Measurements from ENCODE around the gene EXT2.

The EXT2 gene

DNA sequence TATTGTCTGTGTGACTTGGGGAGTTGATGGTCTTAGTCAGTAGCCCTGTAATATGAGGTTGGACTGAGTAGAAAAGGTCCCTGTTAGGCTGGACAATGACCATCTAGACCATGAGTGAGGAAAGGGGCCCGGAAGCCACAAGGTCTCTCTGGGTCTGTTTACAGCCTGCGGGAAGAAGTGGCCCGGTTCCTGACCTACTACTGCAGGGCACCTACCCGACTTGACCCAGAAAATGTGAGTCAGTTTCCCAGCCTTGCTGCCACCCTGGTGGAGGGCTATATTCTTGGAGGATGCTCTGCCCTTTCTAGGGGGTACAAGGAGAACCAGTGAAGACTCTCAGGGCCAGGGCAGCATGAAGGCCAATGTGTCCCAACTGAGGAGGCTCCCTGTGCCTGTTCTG lies 44.3 kb upstream of the EXT2 start:
- DNase-seq (ENCODE audit: extremely low read depth, insufficient read length): no peak
- Histone ChIP-seq H3K36me3 (ENCODE audit: control insufficient read depth, insufficient read depth, low read length) (no peaks in the 10 kb centered on the region), H3K4me3 (replicated peaks; ENCODE audit: low read depth, low read length) (no peak overlapping the region), H3K27me3 (replicated peaks; ENCODE audit: control insufficient read depth, insufficient read depth, low read length) (no peaks in the 10 kb centered on the region; the same call in 1 of the 2 replicates)
- TF ChIP-seq, protein P1, sequence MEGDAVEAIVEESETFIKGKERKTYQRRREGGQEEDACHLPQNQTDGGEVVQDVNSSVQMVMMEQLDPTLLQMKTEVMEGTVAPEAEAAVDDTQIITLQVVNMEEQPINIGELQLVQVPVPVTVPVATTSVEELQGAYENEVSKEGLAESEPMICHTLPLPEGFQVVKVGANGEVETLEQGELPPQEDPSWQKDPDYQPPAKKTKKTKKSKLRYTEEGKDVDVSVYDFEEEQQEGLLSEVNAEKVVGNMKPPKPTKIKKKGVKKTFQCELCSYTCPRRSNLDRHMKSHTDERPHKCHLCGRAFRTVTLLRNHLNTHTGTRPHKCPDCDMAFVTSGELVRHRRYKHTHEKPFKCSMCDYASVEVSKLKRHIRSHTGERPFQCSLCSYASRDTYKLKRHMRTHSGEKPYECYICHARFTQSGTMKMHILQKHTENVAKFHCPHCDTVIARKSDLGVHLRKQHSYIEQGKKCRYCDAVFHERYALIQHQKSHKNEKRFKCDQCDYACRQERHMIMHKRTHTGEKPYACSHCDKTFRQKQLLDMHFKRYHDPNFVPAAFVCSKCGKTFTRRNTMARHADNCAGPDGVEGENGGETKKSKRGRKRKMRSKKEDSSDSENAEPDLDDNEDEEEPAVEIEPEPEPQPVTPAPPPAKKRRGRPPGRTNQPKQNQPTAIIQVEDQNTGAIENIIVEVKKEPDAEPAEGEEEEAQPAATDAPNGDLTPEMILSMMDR (IDR thresholded peaks at IDR 0.05; ENCODE audit: insufficient read depth, low read length, poor library complexity, severe bottlenecking): no peak

DNA sequence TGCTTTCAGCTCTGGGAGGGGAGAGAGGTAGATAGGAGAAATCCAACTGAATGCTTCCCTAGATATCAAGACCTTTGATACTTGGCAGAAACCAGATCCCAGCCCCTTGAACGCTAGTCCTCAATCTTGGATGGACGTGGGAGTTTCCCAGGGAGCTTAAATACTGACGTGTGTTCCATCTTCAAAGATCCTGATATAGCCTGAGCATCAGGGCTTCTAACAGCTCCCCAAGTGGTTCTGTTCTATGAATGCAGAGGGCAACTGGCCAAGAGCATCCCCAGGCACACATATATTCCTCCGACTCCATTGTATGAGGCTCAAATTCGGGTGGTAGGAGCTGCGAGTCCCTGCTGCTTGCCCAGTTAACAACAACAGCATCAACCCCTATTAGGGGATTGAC lies 38.1 kb upstream of the EXT2 start:
- Histone ChIP-seq H3K36me3 (ENCODE audit: control insufficient read depth, insufficient read depth, low read length) (no peaks in the 10 kb centered on the region), H3K4me3 (replicated peaks; ENCODE audit: low read depth, low read length) (no peak overlapping the region), H3K27me3 (replicated peaks; ENCODE audit: control insufficient read depth, insufficient read depth, low read length) (no peaks in the 10 kb centered on the region; the same call in 1 of the 2 replicates)
- TF ChIP-seq, protein P1 (IDR thresholded peaks at IDR 0.05; ENCODE audit: insufficient read depth, low read length, poor library complexity, severe bottlenecking): no peak
- DNase-seq (ENCODE audit: extremely low read depth, insufficient read length): no peak

DNA sequence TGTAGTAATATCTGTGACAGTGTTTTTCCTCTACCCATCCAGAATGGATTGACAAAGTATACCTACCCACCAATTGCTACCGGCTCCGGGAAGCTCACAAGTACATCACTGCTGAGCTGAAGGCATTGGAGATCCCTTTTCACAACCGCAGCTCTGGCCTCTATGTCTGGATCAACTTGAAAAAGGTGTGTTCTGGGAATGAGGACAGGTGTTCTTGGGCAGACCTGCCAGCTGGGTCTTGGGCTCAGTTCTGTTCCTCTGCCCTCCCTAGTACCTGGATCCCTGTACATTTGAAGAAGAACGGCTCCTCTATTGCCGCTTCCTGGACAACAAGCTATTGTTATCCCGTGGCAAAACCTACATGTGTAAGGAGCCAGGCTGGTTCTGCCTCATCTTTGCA lies 37.2 kb upstream of the EXT2 start:
- Histone ChIP-seq H3K27me3 (replicated peaks; ENCODE audit: control insufficient read depth, insufficient read depth, low read length) (no peaks in the 10 kb centered on the region), H3K36me3 (ENCODE audit: control insufficient read depth, insufficient read depth, low read length) (no peaks in the 10 kb centered on the region)

DNA sequence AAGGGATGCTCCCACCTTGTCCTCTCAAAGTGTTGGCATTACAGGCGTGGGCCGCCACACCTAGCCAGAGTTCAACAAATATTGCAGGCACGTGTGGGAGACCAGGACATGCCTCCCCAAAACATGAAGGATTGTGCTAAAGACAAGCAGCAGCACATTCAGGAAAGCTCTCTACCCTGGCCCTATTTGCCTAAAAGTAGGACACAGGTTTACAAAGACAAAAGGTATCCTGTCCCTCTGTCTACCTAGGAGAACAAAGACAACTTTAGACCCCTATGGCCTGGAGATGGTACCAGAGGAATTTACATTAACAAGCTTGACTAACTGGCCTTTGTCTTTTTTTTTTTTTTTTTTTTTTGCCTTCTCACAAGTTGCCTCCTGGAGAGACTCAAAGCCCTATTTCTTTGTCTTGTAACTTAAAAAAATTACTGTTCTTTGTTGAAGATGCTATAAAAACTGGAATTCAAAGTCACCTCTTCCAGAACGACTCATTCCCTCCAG lies 30.3 kb upstream of the EXT2 start:
- DNase-seq (ENCODE audit: extremely low read depth, insufficient read length): no peak
- Histone ChIP-seq H3K27me3 (replicated peaks; ENCODE audit: control insufficient read depth, insufficient read depth, low read length) (no peaks in the 10 kb centered on the region), H3K36me3 (ENCODE audit: control insufficient read depth, insufficient read depth, low read length) (no peaks in the 10 kb centered on the region), H3K4me3 (replicated peaks; ENCODE audit: low read depth, low read length) (no peak overlapping the region; the same call in 1 of the 2 replicates)
- TF ChIP-seq, protein P1 (IDR thresholded peaks at IDR 0.05; ENCODE audit: insufficient read depth, low read length, poor library complexity, severe bottlenecking): no peak

More for the DNA sequence above, 37.2 kb upstream of the EXT2 start:
- DNase-seq (ENCODE audit: extremely low read depth, insufficient read length): no peak
- TF ChIP-seq, protein P1 (IDR thresholded peaks at IDR 0.05; ENCODE audit: insufficient read depth, low read length, poor library complexity, severe bottlenecking): no peak
- no peak overlapping the region for H3K4me3 ChIP-seq (replicated peaks; ENCODE audit: low read depth, low read length)

DNA sequence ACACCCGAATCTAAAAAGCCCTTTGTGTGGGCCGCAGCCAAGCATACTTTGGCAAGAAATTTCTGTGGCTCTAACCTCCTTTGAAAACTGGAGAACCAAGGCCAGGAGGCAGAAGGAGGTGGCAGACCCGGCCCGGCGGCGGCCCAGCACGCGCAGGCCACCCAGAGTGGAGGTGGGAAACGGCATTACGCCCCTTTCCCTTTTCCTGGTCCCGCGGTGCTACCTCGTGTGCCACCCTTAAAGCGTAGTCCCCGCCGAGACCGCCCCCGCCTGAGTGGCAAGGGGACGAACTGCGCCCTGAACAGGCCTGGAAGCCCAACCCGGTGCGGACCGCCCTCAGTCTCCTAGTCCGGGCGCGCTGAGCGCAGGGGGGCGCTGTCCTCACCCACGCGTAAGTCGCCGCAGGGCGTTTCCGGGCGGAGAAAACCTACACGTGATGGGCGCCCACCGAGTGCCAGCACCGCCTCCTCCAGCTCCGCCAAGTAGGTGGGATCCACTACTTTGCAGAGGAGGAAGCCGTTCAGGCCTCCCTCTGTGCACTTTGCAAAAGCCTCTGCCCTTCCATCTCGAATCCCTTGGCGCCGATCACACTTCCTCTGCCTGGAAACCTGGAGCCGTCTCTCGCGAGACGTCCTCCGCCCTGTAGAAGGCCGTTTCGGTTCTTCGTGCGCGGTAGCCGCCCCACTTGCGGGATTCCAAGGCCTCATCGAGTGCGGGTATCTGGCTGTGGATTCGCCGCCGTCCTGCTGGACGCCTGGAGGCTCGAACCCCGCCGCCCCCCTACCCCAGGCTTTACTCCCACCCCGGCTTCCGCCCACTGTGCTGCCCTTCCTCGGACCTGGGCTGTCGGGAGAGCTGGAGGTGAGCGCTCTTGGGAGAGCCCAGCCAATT lies 29.4 kb upstream of the EXT2 start, which contains the start of gene ACCS:
TSS of gene ACCS (plus strand) at position 430 of the 891 bp plus-strand sequence. CDS start 1,358 bp downstream, outside the sequence.
- Histone ChIP-seq H3K4me3 (replicated peaks; ENCODE audit: low read depth, low read length) (peak within 1 kb of the TSS; percentile 72), H3K27me3 (replicated peaks; ENCODE audit: control insufficient read depth, insufficient read depth, low read length) (no peaks in the 10 kb centered on the region), H3K36me3 (ENCODE audit: control insufficient read depth, insufficient read depth, low read length) (no peaks in the 10 kb centered on the region)
- peak; percentile 88 for DNase-seq (ENCODE audit: extremely low read depth, insufficient read length)
- TF ChIP-seq, protein P1 (IDR thresholded peaks at IDR 0.05; ENCODE audit: insufficient read depth, low read length, poor library complexity, severe bottlenecking): peak; percentile 75
